SU-DHL-6 (cell line): Measurements from ENCODE around the gene L3MBTL4.

ENCODE experiments used
- H2AFZ ChIP-seq: fragments of 200-600 bp; sonication (generic); 2 replicates; pipeline ENCODE4 v1.6.1; 2014; ENCODE audit warnings: low read depth, mild to moderate bottlenecking, moderate library complexity, mixed read lengths, antibody characterized with exemption, low read length; ENCODE audit not compliant: severe bottlenecking
- H3F3A ChIP-seq: fragments of 200-600 bp; shearing (Covaris generic); 2 replicates; pipeline ENCODE4 v1.6.0; 2016; ENCODE audit warnings: antibody characterized with exemption, mild to moderate bottlenecking; ENCODE audit not compliant: insufficient read depth
- H3K27ac ChIP-seq: fragments of 200-600 bp; sonication (generic); 2 replicates; pipeline ENCODE4 v1.5.1; 2016; ENCODE audit warnings: low read depth, mild to moderate bottlenecking, low read length, moderate library complexity, mixed read lengths
- H3K27me3 ChIP-seq: fragments of 200-600 bp; sonication (generic), shearing (Covaris generic); 2 replicates; pipeline ENCODE4 v1.6.0; 2014; ENCODE audit warnings: mild to moderate bottlenecking, low read length
- H3K36me3 ChIP-seq: fragments of 200-600 bp; sonication (generic); 2 replicates; pipeline ENCODE4 v1.6.1; 2014; ENCODE audit warnings: mild to moderate bottlenecking, low read length, mixed read lengths
- H3K4me2 ChIP-seq: fragments of 300-600, 200-600 bp; shearing (Covaris generic), sonication (generic); 2 replicates; pipeline ENCODE4 v1.6.0; 2014; ENCODE audit warnings: low read length, low read depth, mild to moderate bottlenecking; ENCODE audit not compliant: poor library complexity, severe bottlenecking
- H3K4me3 ChIP-seq: fragments of 200-600 bp; sonication (generic); 2 replicates; pipeline ENCODE4 v1.5.1; 2014; ENCODE audit warnings: antibody characterized with exemption, low read length, mild to moderate bottlenecking, mixed read lengths; ENCODE audit not compliant: insufficient read depth, poor library complexity, severe bottlenecking
- H3K79me2 ChIP-seq: fragments of 200-600 bp; sonication (generic); 2 replicates; pipeline ENCODE4 v1.6.1; 2014; ENCODE audit warnings: mild to moderate bottlenecking, low read length, moderate library complexity; ENCODE audit not compliant: insufficient read depth
- H3K9ac ChIP-seq: fragments of 200-600 bp; sonication (generic); 2 replicates; pipeline ENCODE4 v1.7.0; 2014; ENCODE audit warnings: mild to moderate bottlenecking, low read length
- H3K9me2 ChIP-seq: fragments of 200-600 bp; sonication (generic); replicated peaks from 2 replicates; pipeline ENCODE4 v1.6.1; 2014; ENCODE audit warnings: low read length; ENCODE audit not compliant: insufficient read depth
- H3K9me3 ChIP-seq: fragments of 200-600 bp; sonication (generic); 2 replicates; pipeline ENCODE4 v1.6.1; 2014; ENCODE audit warnings: low read length, mixed read lengths; ENCODE audit not compliant: insufficient read depth
- H4K20me1 ChIP-seq: fragments of 200-600 bp; sonication (generic); 2 replicates; pipeline ENCODE4 v1.6.1; 2014; ENCODE audit warnings: low read depth, mild to moderate bottlenecking, antibody characterized with exemption, low read length, moderate library complexity, mixed read lengths
- CTCF ChIP-seq: fragments of 200-600 bp; sonication (generic); IDR thresholded peaks from one replicate; pipeline ENCODE4 v1.5.1; 2017; ENCODE audit warnings: antibody characterized with exemption, mild to moderate bottlenecking, low read length, moderate library complexity; ENCODE audit not compliant: insufficient read depth, poor library complexity, severe bottlenecking
- EZH2phosphoT487 ChIP-seq: fragments of 200-600 bp; sonication (generic), shearing (Covaris generic); conservative IDR thresholded peaks from 2 replicates; pipeline ENCODE4 v1.6.1; 2018; ENCODE audit warnings: mild to moderate bottlenecking, antibody characterized with exemption, low read length, moderate library complexity, mixed read lengths

Gene L3MBTL4

GRCh38 chr18:6069103-6069502 lies 345.6 kb downstream of the L3MBTL4 start:
- no peaks in the 10 kb centered on the region for H3K9me2 ChIP-seq
- no peaks in the 10 kb centered on the region for H3K9me3 ChIP-seq
- no peaks in the 10 kb centered on the region for H3K79me2 ChIP-seq
- H3K4me3 ChIP-seq, result no peak overlapping the region
- H3K36me3 ChIP-seq, result no peaks in the 10 kb centered on the region
- H3K27me3 ChIP-seq, result no peaks in the 10 kb centered on the region
- no peak overlapping the region for H3K9ac ChIP-seq
- H3F3A ChIP-seq, result no peaks in the 10 kb centered on the region
- no peak overlapping the region for H2AFZ ChIP-seq
- H4K20me1 ChIP-seq, result no peaks in the 10 kb centered on the region
- no peak overlapping the region for H3K27ac ChIP-seq
- TF ChIP-seq EZH2phosphoT487 (no peak), CTCF (no peak)
- H3K4me2 ChIP-seq, result no peak overlapping the region

GRCh38 chr18:6060149-6060548 lies 354.6 kb downstream of the L3MBTL4 start:
- Histone ChIP-seq H3K36me3 (no peaks in the 10 kb centered on the region), H2AFZ (no peak overlapping the region), H3K4me3 (no peak overlapping the region), H3K79me2 (no peaks in the 10 kb centered on the region), H3K4me2 (no peak overlapping the region), H3K9ac (no peak overlapping the region), H3K9me2 (no peaks in the 10 kb centered on the region), H3K27me3 (no peaks in the 10 kb centered on the region), H3F3A (no peaks in the 10 kb centered on the region), H3K27ac (no peak overlapping the region), H4K20me1 (no peaks in the 10 kb centered on the region), H3K9me3 (no peaks in the 10 kb centered on the region)
- TF ChIP-seq EZH2phosphoT487, result no peak
- no peak for TF ChIP-seq CTCF

GRCh38 chr18:6059551-6059950 lies 355.2 kb downstream of the L3MBTL4 start:
- H2AFZ ChIP-seq, result no peak overlapping the region
- TF ChIP-seq EZH2phosphoT487 (no peak), CTCF (no peak)
- H3K79me2 ChIP-seq, result no peaks in the 10 kb centered on the region

GRCh38 chr18:6058941-6059340 lies 355.8 kb downstream of the L3MBTL4 start:
- Histone ChIP-seq H3K79me2 (no peaks in the 10 kb centered on the region), H3K9ac (no peak overlapping the region), H4K20me1 (no peaks in the 10 kb centered on the region), H3K36me3 (no peaks in the 10 kb centered on the region), H3K4me2 (no peak overlapping the region), H3K9me3 (no peaks in the 10 kb centered on the region), H3F3A (no peaks in the 10 kb centered on the region), H3K27ac (no peak overlapping the region), H2AFZ (no peak overlapping the region), H3K27me3 (no peaks in the 10 kb centered on the region), H3K4me3 (no peak overlapping the region), H3K9me2 (no peaks in the 10 kb centered on the region)
- TF ChIP-seq CTCF, result no peak
- no peak for TF ChIP-seq EZH2phosphoT487

More at GRCh38 chr18:6059551-6059950, 355.2 kb downstream of the L3MBTL4 start:
- Histone ChIP-seq H3K27ac (no peak overlapping the region), H4K20me1 (no peaks in the 10 kb centered on the region), H3K9me3 (no peaks in the 10 kb centered on the region), H3K4me3 (no peak overlapping the region), H3K36me3 (no peaks in the 10 kb centered on the region), H3K9me2 (no peaks in the 10 kb centered on the region), H3F3A (no peaks in the 10 kb centered on the region), H3K27me3 (no peaks in the 10 kb centered on the region), H3K4me2 (no peak overlapping the region), H3K9ac (no peak overlapping the region)
